SU-DHL-6 (cell line): ENCODE results near the gene ZMIZ1.

Source experiments
- EZH2phosphoT487 ChIP-seq: fragments of 200-600 bp; sonication (generic), shearing (Covaris generic); conservative IDR thresholded peaks from 2 replicates; pipeline ENCODE4 v1.6.1; 2018; ENCODE audit warnings: mild to moderate bottlenecking, antibody characterized with exemption, low read length, moderate library complexity, mixed read lengths
- TF ChIP-seq, protein P1 (sequence below): fragments of 200-600 bp; sonication (generic); IDR thresholded peaks from one replicate; pipeline ENCODE4 v1.5.1; 2017; ENCODE audit warnings: antibody characterized with exemption, mild to moderate bottlenecking, low read length, moderate library complexity; ENCODE audit not compliant: insufficient read depth, poor library complexity, severe bottlenecking

DNA sequence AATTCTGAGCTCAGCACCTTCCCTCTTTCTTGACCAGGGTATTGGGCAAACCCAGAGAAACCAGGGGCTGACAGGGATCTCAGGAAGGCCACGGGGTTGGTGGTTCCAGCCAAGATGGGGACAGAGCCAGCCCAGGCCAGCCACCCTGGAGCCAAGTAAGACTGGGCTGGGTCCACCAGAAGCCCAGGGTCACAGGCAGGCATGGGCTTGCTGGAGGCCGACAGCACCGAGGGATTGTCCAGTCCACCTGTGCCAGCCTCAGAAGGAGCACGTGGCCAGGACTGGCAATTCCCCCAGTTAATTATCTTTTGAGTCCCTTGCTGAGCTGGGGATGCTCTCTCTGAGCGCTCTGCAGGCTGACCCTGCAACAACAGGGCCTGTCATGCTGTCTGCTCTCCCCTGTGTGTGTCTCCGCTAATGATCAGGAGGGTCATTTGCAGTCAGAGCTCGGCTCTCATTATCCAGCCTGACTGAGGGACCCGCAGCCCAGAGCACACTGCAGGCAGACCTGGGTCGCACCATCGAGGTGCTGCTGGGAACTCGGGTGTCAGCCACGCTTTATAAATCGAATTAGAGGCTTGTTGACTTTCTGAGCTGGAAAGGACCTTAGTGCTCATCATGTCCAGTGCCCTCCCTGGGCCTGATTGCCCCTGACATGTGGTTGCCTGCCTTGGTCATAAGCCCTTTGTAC is 209.0 kb downstream of the ZMIZ1 start:
- TF ChIP-seq, protein P1, sequence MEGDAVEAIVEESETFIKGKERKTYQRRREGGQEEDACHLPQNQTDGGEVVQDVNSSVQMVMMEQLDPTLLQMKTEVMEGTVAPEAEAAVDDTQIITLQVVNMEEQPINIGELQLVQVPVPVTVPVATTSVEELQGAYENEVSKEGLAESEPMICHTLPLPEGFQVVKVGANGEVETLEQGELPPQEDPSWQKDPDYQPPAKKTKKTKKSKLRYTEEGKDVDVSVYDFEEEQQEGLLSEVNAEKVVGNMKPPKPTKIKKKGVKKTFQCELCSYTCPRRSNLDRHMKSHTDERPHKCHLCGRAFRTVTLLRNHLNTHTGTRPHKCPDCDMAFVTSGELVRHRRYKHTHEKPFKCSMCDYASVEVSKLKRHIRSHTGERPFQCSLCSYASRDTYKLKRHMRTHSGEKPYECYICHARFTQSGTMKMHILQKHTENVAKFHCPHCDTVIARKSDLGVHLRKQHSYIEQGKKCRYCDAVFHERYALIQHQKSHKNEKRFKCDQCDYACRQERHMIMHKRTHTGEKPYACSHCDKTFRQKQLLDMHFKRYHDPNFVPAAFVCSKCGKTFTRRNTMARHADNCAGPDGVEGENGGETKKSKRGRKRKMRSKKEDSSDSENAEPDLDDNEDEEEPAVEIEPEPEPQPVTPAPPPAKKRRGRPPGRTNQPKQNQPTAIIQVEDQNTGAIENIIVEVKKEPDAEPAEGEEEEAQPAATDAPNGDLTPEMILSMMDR: no peak
- no peak for TF ChIP-seq EZH2phosphoT487
